UCSD-AML1 (cell line): ENCODE data around the gene MFSD6.
"Not testable (repeated sequence)": the region's sequence is repeated elsewhere in the genome, so short reads cannot be mapped to it uniquely, and the experiment has no call there.

Experiments
- DNase-seq: peaks from one replicate; lab custom pipeline; 2025; ENCODE audit not compliant: unreplicated experiment; lab: John Stamatoyannopoulos, UW

MFSD6 gene

DNA sequence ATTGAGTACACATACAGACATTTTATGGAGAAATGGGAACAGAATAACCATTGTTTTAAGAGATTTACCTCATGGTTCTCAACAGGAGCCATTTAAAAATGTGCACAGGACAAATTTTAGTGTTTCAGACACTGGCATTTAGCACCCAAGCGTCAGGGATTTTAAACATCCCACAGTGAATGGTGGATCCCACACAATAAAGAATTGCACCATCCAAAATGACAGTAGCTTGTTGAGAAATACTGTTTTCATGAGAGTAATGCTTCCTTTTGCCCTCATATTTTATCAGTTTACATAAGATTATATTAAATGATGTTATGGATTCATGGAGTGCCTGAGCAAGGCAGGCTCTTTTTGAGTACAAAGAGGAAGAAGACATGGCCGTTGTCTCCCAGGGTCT is 54.0 kb downstream of the MFSD6 start:
- no peak for DNase-seq

DNA sequence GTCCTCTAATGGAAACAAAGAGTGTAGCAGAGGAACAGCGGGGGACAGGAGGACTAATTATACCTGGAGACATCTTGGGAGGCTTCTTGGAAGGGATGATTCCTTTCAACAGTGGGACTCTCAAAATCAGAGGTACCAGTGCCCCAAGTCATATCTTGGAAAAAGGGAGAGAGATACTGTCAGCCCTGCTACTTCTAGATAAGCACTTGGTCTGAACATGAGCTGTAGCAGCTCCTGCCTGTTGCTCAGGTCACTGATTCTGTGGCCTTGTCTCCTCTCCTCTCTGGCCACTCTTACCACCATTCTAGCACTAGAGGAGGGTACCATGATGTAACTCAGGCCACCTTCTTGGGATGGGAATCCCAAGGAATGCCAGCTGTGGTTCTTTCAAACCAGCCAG is 54.5 kb downstream of the MFSD6 start:
- no peak for DNase-seq

DNA sequence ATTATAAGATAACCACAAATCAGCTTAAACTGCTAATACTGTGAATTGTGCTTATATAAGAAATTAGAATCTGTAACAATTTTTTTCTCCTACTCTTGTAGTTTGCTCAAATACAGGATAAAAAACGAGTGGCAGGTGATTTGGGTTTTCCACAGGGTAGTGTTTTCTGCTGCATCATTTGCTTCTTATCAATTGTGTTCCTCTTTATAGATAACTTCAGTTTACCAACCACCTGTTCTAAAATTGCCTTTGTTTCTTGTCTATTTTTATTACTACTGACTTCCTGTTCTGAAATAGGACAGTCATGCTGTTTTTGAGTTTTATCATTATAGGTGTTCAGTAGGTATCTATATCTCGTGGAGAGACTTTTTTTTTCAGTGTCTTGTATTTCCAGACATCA is 56.9 kb downstream of the MFSD6 start:
- no peak for DNase-seq

DNA sequence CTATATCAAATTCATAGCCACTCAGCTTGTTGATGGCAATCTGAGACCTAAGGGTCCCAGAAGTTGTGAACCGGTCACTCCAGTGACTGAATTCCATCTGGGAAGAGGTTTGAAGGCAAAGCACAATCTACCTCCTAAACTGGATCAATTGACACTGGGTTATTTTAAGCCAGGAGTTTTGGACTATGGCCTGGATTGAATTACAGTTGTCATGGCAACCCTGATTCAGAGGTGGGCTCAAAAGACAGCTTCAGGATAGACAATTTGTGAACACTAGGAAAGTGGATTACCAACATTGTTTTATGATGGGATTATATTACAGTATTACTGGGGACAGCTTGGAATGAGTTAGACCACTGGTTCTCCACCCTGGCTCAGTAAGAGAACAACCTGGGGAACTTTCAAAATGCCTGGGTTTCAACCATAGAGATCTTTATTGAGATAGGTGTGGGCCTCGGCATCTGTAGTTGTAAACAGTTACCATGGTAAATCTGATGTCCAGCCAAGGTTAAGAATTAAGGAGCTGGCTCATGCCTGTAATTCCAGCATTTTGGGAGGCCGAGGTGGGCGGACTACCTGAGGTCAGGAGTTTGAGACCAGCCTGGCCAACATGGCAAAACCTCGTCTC is 58.8 kb downstream of the MFSD6 start:
- no peak for DNase-seq

DNA sequence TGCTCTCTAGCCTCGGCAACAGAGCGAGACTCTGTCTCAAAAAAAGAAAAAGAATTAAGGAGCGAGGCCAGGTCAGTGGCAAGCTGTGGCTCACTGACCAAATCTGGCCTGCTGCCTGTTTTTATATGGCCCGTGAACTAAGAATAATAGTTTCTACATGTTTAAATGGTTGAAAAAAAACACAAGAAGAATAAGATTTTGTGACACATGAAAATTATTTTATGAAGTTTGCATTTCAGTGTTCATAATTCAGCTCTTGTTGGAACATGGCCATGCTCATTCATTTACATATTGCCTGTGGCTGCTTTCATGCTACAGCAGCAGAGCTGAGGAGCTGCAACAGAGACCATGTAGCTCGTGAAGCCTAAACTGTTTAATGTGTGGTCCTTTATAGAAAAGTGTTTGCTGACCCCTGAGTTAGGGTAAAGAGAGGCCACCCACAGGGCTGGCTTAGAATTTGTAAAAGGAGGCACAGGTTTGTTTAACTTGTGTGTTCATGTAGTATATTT is 59.5 kb downstream of the MFSD6 start:
- DNase-seq = no peak

DNA sequence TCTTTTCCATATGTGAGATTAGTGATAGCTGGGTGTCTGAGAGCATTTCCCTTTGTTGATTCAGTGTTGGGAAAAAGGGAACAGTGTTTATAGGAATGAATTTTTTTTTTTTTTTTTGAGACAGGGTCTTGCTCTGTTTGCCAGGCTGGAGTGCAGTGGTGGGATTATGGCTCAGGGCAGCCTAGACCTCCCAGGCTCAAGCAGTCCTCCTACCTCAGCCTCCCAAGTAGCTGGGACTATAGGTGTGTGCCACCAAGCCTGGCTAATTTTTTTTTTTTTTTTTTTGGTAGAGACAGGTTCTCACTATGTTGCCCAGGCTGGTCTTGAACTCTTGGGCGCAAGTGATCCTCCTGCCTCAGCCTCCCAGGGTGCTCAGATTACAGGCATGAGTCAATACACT is 60.2 kb downstream of the MFSD6 start:
- not testable (repeated sequence) for DNase-seq

DNA sequence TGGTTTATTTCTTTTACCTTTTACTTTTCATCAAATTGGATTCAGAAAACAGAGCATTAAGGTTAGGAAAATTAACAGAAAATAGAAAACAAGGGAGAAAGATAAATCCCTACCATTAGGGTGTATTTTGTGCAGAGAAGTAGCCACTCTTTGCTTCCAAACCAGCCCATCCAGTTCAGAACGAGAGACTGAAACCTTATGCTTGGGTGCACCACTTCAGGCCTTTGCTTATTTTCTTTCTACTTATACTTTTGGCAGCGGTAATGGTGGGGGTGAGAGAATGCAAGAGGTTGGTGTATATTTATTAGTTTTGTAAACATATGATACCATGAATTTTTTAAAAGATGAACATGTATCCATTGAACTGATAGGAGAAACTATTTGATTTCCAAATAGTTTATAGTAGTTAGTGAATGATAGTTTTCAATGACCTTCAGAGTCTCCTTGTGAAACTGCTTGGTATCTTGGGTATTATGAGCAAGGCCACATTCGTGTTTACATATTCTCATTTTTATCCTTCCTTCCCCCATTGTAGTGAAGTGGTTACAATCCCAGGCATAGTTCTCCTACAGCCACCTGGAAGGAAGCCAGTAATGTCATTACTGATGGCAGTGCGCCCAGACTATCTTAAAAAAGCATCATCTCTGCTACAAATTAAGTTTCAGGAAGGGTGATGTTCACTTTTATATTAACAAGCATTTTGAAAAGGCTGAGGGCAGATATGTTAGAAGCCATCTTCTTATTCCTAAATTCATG is 60.8 kb downstream of the MFSD6 start:
- no peak for DNase-seq

DNA sequence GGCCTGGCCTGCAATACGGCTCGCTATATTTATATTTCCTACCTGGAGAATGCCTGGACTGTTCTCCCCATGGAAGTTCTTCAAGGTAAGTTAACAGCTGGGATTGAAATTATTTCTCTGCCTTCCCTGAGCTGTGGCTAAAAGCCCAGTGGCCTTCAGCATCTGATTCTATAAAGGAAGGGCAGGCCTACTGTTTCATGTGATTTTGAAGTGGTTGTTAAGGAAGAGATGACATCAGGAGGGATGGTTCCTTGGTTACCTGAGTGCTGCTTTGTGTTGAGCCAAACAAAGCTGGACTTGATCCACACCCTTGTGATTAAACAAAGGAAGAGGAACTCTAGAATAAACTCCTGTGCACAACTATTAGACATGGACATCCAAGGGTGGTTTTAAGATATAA is 61.6 kb downstream of the MFSD6 start:
- no peak for DNase-seq

DNA sequence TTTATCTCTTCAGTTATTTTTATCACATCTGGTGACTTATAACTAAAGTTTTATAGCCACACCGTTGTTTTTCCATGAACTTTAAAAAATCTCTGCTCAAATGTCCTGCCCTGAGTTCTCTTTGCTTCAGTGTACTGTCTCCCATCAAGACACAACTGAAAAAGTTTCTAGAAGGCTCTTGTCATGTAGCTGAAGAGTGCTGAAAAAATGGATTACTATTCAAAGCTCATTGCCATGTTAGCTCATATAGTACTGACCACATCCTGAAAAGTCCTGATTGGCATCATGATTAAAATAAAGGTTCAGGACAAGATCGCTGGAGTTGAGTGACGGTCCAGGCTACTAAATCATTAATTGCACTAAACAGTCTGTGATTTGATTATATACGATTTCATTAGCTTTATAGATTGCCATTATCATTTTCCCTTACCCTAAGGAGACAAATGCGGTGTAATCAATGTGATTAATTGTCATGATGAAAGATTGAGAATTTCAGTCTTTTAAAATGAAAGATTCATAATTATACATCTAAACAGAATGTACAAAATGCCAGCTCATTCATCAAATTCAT is 62.2 kb downstream of the MFSD6 start:
- DNase-seq = no peak

DNA sequence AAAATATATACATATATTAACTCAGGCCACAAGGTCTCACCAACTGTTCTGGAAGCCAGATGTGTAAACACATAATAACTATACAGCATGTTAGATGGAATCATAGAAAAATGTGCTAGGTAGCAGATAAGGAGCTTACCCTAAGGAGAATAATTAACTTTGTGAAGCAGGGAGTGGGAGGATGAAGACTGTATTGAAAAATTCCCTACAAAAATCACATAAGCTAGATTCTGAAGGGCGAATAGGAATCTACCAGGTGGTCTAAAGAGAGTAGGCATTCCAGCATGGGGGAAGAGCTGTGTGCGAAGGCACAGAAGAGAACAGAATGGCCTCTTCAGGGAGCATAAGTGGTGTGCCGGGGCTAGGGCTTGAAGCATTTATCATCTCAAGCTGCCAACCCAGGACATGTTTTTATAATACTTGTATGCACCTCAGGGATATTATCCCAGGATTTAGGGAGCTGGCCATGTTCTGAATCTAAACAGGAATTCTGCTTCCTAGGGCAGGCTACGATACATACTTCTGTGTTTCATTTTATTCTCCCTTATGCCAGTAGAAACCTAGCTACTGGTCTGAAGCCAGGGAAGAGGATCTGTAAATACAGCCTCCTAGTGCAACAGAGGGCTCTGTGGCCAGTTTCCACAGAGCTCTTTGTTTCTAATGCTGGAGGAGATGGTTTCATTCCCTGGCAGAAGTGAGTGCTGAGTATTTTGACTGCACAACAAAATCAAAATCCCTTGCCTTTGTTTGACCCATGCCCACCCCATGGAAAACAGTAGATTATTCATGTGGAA is 69.7 kb downstream of the MFSD6 start:
- DNase-seq = no peak

DNA sequence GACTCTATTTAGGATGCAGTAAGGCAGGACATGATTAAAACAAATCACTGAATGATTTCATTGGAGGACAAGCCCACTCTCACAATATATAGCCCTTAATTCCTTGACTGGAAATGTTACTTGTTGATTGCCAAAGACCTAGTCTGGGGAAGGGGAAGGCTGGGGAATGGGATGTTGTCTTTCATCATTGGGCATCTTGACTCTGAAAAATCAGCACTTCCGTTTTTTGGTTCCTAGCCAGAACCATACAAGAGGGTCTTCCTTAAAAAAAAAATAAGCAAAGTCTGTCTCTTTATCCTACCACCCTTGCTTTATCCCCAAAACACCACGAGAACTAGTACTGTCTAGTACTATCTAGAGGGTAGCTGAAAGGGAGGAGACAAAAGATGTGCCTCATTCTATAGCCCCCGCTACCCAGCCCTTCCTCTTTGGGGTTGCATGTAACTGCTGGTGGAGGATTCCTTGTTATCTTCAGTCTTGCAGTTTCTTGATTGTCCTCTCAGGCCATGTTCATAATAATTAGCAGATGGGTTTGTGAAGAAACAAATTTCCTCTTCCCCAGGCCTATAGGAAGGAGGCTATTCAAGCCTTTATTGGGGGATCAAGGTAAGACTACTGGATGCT is 70.5 kb downstream of the MFSD6 start:
- no peak for DNase-seq

DNA sequence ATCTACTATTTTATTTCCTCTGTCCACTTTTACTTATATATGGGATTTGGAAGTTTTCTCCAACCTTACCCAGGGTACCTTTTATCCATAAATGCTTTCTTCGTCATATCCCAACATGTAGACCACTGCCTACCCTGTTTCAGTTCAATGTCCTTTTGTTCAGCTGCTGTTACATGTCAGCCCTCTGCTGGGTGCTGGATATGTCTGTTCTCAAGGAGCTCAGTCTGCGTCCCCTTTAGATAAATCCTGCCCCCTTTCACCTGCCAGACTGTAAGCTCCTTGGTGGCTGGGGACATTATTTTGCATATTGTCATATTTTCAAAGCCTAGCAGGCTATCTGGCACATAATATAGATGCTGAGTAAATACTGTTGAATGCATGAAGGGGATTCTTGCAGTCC is 73.2 kb downstream of the MFSD6 start:
- no peak for DNase-seq

DNA sequence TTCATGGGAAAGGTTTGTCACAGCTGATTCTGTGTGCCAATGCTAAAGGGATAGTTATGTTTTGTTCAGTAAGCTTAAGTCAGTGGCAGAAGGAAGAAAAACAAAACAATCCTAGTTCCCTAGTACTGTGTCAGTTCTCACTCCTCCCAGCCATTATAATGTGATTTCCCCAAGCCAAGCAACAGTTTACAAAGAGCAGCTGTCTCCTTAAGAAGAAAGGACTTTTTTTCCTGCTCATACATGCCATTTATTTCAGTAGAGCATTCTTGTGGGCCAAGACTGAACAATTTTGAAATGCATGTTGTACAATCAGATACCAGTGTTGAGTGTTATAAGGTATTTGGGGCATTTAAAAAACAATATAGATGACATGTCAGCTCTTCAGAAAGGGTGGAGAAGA is 74.3 kb downstream of the MFSD6 start:
- no peak for DNase-seq

DNA sequence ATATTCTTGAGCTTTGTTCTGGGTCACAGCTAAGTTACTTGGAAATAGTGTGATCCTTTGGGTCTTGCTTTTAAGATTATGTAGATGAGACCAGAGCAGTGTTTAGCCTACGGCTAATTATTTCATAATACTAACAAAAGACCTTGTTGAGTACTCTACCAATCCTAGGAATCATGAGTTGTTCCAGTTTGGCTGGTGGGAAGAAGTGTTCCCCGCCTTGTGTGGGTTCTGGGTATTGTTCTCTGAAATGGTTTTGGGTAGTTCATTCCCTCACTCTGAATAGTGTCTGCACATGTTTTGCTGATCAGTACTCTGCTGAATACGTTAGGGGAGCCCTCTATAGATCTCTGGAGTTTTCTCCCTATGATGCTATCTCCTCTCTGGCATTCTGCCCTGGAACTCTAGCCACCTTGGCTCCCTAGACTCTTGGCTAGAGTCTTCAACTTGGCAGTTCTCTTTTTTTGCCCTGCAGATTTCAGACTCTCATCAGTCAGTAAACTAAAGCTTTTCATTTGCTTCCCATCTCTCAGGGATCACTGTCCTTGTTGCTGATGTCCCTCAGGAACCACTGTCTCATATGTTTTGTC is 78.0 kb downstream of the MFSD6 start:
- no peak for DNase-seq

DNA sequence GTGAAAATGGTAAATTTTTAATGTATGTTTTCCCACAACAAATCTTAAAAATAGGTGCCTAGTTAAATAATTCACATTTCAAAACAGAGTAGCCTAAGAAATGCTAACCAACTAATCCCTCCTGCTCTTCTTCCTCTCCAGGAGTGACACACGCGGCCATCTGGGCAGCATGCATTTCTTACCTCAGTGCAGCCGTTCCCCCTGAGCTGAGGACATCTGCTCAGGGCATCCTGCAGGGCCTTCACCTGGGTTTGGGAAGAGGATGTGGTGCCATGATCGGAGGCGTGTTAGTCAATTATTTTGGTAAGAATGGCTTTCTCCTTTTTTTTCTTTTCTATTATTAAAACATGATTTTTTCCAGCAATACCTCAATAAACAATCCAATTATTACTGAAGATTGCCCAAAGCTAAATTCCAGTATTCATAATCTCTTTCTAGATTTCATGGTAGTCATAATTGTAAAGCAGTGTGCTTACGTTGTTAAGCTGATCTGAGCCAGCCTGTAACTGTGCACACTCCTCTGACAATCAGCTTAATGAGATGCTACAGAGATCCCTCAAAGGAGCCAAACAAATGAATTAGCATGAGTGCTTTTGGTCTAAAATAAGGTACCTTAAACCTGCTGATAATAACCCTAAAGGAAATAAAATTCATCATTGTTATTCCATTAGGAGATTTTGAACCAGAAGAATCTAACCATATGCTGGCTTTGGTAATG is 80.5 kb downstream of the MFSD6 start:
- DNase-seq = no peak

DNA sequence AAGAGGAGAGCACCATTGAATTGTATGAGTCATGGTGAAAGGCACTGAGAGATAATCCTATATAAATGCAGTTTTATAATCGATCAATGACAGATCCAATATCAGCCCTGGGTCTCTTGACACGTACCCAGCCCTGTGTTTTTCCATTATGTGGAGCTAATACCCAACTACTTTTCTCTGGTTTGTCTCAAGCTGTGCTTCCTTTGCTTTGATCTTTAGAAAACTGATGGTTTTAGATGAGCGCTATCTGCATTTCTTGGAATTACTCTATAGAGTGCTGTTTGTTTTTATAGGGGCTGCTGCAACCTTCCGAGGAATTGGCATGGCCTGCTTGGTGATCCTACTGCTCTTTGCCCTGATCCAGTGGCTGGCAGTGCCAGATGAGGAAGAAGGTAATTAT is 81.3 kb downstream of the MFSD6 start:
- DNase-seq = no peak

DNA sequence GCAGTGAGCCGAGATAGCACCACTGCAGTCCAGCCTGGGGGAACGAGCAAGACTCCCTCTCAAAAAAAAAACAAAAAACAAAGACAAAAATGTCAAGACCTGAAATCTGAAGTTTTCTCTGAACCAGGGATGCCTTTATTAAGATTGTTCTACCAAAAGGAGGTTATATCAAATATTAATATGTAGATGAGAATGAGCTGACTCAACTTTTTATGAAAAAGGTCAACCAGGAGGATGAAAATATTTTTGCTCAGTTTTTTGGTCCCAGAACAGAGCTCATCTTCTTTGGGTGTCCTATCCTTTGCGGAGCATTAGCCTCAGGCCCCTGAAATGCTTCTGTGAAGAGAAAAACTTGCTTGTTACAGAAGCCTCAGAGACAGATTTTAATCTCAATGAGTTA is 82.3 kb downstream of the MFSD6 start:
- no peak for DNase-seq

DNA sequence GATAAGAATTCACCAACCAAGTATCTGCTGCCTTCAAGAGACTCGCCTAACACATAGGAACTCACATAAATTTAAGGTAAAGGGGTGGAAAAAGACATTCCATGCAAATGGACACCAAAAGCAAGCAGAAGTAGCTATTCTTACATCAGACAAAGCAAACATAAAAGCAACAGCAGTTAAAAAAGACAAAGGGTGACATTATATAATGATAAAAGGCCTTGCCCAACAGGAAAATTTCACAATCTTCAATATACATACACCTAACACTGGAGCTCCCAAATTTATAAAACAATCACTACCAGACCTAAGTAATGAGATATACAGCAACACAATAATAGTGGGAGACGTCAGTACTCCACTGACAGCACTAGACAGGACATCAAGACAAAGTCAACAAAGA is 84.9 kb downstream of the MFSD6 start:
- no peak for DNase-seq

DNA sequence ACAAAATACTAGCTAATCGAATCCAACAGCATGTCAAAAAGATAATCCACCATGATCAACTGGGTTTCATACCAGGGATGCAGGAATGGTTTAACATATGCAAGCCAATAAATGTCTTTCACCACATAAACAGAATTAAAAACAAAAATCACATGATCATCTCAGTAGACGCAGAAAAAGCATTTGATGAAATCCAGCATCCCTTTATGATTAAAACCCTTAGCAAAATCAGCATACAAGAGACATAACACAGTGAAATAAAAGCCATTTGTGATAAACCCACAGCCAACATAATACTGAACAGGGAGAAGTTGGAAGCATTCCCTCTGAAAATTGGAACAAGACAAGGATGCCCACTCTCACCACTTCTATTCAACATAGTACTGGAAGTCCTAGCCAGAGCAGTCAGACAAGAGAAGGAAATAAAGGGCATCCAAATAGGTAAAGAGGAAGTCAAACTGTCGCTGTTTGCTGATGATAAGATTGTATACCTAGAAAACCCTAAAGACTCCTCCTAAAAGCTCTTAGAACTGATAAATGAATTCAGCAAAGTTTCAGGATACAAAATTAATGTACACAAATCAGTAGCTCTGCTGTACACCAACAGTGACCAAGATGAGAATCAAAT is 86.6 kb downstream of the MFSD6 start:
- DNase-seq = not testable (repeated sequence)

DNA sequence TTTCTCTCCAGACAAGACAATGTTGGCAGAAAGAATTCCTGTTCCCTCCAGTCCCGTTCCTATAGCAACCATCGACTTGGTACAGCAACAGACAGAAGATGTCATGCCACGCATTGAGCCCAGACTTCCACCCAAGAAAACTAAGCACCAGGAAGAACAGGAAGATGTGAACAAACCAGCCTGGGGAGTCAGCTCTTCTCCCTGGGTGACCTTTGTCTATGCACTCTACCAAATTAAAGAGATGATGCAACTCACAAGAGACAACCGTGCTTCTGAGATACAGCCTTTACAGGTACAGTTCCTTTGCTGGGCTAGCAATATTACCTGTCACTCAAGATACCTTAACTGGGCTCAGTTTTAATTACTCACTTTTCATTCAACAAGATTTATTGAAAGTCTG is 89.3 kb downstream of the MFSD6 start:
- no peak for DNase-seq
